ELF-1 (cell line): ENCODE data around the gene GCDH.
"Not testable (repeated sequence)": the region's sequence is repeated elsewhere in the genome, so short reads cannot be mapped to it uniquely, and the experiment has no call there.

ENCODE experiments used
- DNase-seq: peaks from one replicate; pipeline ENCODE4 v3.0.0-alpha.2; 2016; ENCODE audit warnings: low read depth, low spot score

GCDH gene

GRCh38 chr19:12907166-12907565, 16.2 kb downstream of the GCDH start:
- no peak for DNase-seq

GRCh38 chr19:12912571-12912970, 21.6 kb downstream of the GCDH start:
- DNase-seq = no peak

GRCh38 chr19:12913011-12913561, 22.1 kb downstream of the GCDH start:
- DNase-seq = peak; percentile 70

GRCh38 chr19:12913851-12914690, 23.1 kb downstream of the GCDH start:
- peak; percentile 43 for DNase-seq

GRCh38 chr19:12915860-12916259, 24.9 kb downstream of the GCDH start:
- DNase-seq = not testable (repeated sequence)

- DNase-seq = no peak
These were observed 27.3 kb downstream of the GCDH start for GRCh38 chr19:12918253-12918652.

GRCh38 chr19:12921047-12921446, 30.1 kb downstream of the GCDH start:
- no peak for DNase-seq

GRCh38 chr19:12922959-12923358, 32.0 kb downstream of the GCDH start:
- DNase-seq = no peak

GRCh38 chr19:12924621-12925310, 33.8 kb downstream of the GCDH start:
- no peak for DNase-seq

GRCh38 chr19:12930002-12930645, 39.2 kb downstream of the GCDH start:
- DNase-seq = no peak

GRCh38 chr19:12932392-12933286, 41.7 kb downstream of the GCDH start:
- DNase-seq = no peak

- DNase-seq = peak; percentile 93
These were observed 42.5 kb downstream of the GCDH start, which contains the start of gene FARSA for GRCh38 chr19:12933287-12934072. Gene FARSA, minus strand, starts transcription at chr19:12933711. Its CDS starts 15 bp downstream, at chr19:12933696.

GRCh38 chr19:12935071-12935470, 44.1 kb downstream of the GCDH start:
- DNase-seq = no peak

- DNase-seq = no peak
These were observed 45.6 kb downstream of the GCDH start for GRCh38 chr19:12936582-12936981.

- DNase-seq = peak; percentile 49
These were observed 46.4 kb downstream of the GCDH start for GRCh38 chr19:12937093-12937926.

GRCh38 chr19:12937927-12938778, 47.2 kb downstream of the GCDH start, which contains the start of gene CALR:
Gene CALR, plus strand, starts transcription at chr19:12938609. Its CDS starts 71 bp downstream, at chr19:12938680.
- DNase-seq = peak; percentile 98

GRCh38 chr19:12938779-12939601, 48.0 kb downstream of the GCDH start:
- no peak for DNase-seq
